Gastroesophageal sphincter (tissue), 3 donors: ENCODE measurements around the gene ZFYVE27.

Experiments
- CTCF ChIP-seq, 4 experiments: fragments of 200-600 bp in 2 of 4; fragments of 450-650 bp in 2 of 4; sonication (generic) in 1 of 4; IDR thresholded peaks; one replicate each; pipeline ENCODE4 v1.5.1; 2017 to 2019; ENCODE audit warnings: antibody characterized with exemption in 4 of 4, mild to moderate bottlenecking in 2 of 4, moderate library complexity in 2 of 4
- EP300 ChIP-seq: sonication (generic); formaldehyde crosslinking; IDR thresholded peaks from one replicate; pipeline ENCODE4 v1.6.1; 2017; ENCODE audit warnings: antibody characterized with exemption, mild to moderate bottlenecking
- POLR2A ChIP-seq, 2 donors: fragments of 450-650 bp; IDR thresholded peaks; one replicate each; pipeline ENCODE4 v1.6.1; 2017; ENCODE audit warnings: antibody characterized with exemption in 2 of 2, mild to moderate bottlenecking in 2 of 2, moderate library complexity in 1 of 2
- POLR2AphosphoS5 ChIP-seq: sonication (generic); formaldehyde crosslinking; IDR thresholded peaks from one replicate; pipeline ENCODE4 v1.6.1; 2017; ENCODE audit warnings: antibody characterized with exemption

- TF ChIP-seq CTCF (IDR thresholded peaks at IDR 0.05) (no peak), EP300 (no peak), POLR2A (IDR thresholded peaks at IDR 0.05) (no peak), POLR2AphosphoS5 (peak; percentile 84)
Measured at GRCh38 chr10:97718659-97719142, 18.2 kb upstream of the ZFYVE27 start.
